Activated CD8-positive, alpha-beta T cell treated with anti-CD3 and anti-CD28 coated beads for 36 hours (primary cell): ENCODE data around the gene ARHGAP42. TPM values are rescaled to one million over a fixed set of nuclear protein-coding genes. Genes with fewer than 3 reads are reported as not detected.

Experiments used
- ATAC-seq: fragments of 200-7000 bp; cut with Tn5 transposase; one replicate; pipeline ENCODE4 v1.10.0; 2021; ENCODE audit warnings: mild to moderate bottlenecking, moderate library complexity
- CTCF ChIA-PET: fragments of 350-600 bp; sonication (Branson Sonifier 250); formaldehyde crosslinking; loops from one replicate; lab custom pipeline; 2021; ENCODE audit warnings: antibody characterized with exemption; lab: Charles Lee
- POLR2A ChIA-PET: fragments of 350-600 bp; sonication (Branson Sonifier 250); formaldehyde crosslinking; loops from one replicate; lab custom pipeline; 2021; ENCODE audit warnings: antibody characterized with exemption; lab: Charles Lee
- DNase-seq: peaks from one replicate; pipeline ENCODE4 v3.0.0-alpha.2; 2020
- H3K27ac Mint-ChIP-seq: one replicate; pipeline ENCODE4 v1.8.0; 2021; ENCODE audit warnings: mild to moderate bottlenecking, mixed read lengths
- H3K27me3 Mint-ChIP-seq: one replicate; pipeline ENCODE4 v1.8.0; 2021; ENCODE audit warnings: mixed read lengths
- H3K36me3 Mint-ChIP-seq: one replicate; pipeline ENCODE4 v1.8.0; 2021; ENCODE audit warnings: low read depth, mixed read lengths
- H3K4me1 Mint-ChIP-seq: one replicate; pipeline ENCODE4 v1.8.0; 2021; ENCODE audit warnings: low read depth, mixed read lengths
- H3K4me3 Mint-ChIP-seq: one replicate; pipeline ENCODE4 v1.8.0; 2021; ENCODE audit warnings: mild to moderate bottlenecking, moderate library complexity, mixed read lengths
- H3K9me3 Mint-ChIP-seq: one replicate; pipeline ENCODE4 v1.8.0; 2021; ENCODE audit warnings: mixed read lengths
- intact Hi-C: fragments of 100-400 bp; cut with micrococcal nuclease; formaldehyde crosslinking; loops from one replicate; pipeline ENCODE4 v1.10.0; 2022
- total RNA-seq, 2 experiments: library from RNA; stranded (reverse); gene quantifications; one replicate each; pipeline ENCODE4 v1.2.3, GENCODE V29; 2021
- TF ChIP-seq, protein P1 (sequence below): fragments of 200-600 bp; IDR thresholded peaks from one replicate; pipeline ENCODE4 v1.8.0; 2022; ENCODE audit warnings: antibody characterized with exemption, mild to moderate bottlenecking

ARHGAP42 gene
- total RNA-seq, 2 experiments from 2014 or later: 0.20 to 0.41 TPM

DNA sequence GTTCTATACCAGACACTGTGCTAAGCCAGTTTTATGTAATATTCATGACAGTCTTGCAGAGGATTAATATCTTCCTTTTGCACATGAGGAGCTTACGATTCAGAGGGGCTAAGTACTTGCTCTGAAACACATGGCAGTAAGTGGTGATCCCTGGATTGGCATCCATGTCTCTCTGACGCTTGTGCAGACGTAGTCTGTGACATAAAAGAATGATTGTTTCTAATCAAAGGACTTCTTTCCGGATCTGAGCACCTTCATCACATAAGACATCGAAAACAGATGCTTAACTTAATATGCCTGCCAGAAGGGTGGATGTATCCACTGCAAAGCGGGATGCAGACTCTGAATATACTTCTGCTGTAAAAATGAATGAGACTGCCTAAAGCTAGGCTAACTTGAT lies 74.8 kb downstream of the ARHGAP42 start:
- Mint-ChIP-seq H3K36me3 (no peaks in the 10 kb centered on the region), H3K4me1 (no peaks in the 10 kb centered on the region)
- CTCF ChIA-PET: no interaction called here

DNA sequence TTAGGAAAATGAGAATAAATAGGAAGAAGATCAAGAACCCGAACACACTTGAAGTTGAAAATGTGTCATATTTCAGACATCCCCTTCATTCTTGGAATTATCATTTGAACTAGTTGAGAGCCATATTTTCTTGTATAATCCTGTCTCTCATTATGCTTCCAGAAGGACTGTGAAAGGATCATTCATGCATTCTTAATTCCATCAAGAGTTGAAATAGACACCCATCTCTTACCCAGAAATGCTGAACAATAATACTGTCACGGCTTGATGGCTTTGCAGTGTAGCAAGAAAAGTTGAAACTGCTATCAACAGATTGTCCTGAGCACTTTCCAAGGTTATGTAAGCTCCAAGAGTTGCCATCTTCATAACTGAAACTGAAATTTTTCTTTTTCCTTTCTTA lies 79.7 kb downstream of the ARHGAP42 start:
- DNase-seq (no peak), ATAC-seq (no peak)
- intact Hi-C loops: no loop called here

More for the DNA sequence above, 74.8 kb downstream of the ARHGAP42 start:
- TF ChIP-seq, protein P1, sequence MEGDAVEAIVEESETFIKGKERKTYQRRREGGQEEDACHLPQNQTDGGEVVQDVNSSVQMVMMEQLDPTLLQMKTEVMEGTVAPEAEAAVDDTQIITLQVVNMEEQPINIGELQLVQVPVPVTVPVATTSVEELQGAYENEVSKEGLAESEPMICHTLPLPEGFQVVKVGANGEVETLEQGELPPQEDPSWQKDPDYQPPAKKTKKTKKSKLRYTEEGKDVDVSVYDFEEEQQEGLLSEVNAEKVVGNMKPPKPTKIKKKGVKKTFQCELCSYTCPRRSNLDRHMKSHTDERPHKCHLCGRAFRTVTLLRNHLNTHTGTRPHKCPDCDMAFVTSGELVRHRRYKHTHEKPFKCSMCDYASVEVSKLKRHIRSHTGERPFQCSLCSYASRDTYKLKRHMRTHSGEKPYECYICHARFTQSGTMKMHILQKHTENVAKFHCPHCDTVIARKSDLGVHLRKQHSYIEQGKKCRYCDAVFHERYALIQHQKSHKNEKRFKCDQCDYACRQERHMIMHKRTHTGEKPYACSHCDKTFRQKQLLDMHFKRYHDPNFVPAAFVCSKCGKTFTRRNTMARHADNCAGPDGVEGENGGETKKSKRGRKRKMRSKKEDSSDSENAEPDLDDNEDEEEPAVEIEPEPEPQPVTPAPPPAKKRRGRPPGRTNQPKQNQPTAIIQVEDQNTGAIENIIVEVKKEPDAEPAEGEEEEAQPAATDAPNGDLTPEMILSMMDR: no peak
- Mint-ChIP-seq H3K4me3 (no peak overlapping the region), H3K27ac (no peak overlapping the region), H3K9me3 (peaks cover 1% of the 10 kb centered on the region), H3K27me3 (peaks cover 2% of the 10 kb centered on the region)
- ATAC-seq: no peak
- intact Hi-C loops: no loop called here
- no peak for DNase-seq
- POLR2A ChIA-PET: no interaction called here

DNA sequence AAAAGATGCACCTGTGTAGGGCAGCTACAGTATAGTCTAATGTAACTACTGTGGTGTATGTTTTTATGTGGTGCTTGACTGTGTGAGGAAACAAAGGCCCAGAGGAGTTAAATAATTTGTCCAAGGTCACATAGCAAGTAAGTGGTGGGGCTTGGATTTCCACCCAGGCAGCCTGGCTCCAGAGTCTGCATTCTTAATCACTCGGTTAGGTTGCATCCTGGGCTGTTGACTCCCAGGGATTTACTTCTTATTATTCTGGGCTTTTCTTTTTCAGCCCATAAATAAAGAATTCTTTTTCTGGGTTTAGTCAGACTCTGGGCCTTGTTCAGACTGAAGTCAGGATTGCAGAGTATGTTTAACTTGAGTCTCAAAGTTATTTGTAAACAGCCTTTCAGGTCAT lies 82.1 kb downstream of the ARHGAP42 start:
- Mint-ChIP-seq H3K4me3 (no peak overlapping the region), H3K4me1 (no peaks in the 10 kb centered on the region), H3K9me3 (peaks cover 1% of the 10 kb centered on the region), H3K27ac (no peak overlapping the region), H3K27me3 (peaks cover 2% of the 10 kb centered on the region), H3K36me3 (no peaks in the 10 kb centered on the region)
- CTCF ChIA-PET: no interaction called here
- TF ChIP-seq, protein P1: no peak
- ATAC-seq (no peak), DNase-seq (no peak)
- intact Hi-C loops: no loop called here
- POLR2A ChIA-PET: no interaction called here

More for the DNA sequence above, 79.7 kb downstream of the ARHGAP42 start:
- peaks cover 1% of the 10 kb centered on the region for H3K9me3 Mint-ChIP-seq
- ChIA-PET CTCF (no interaction called here), POLR2A (no interaction called here)
- H3K4me3 Mint-ChIP-seq: no peak overlapping the region
- no peaks in the 10 kb centered on the region for H3K36me3 Mint-ChIP-seq
- TF ChIP-seq, protein P1: no peak
- no peaks in the 10 kb centered on the region for H3K4me1 Mint-ChIP-seq
- H3K27me3 Mint-ChIP-seq: peaks cover 2% of the 10 kb centered on the region
- no peak overlapping the region for H3K27ac Mint-ChIP-seq

DNA sequence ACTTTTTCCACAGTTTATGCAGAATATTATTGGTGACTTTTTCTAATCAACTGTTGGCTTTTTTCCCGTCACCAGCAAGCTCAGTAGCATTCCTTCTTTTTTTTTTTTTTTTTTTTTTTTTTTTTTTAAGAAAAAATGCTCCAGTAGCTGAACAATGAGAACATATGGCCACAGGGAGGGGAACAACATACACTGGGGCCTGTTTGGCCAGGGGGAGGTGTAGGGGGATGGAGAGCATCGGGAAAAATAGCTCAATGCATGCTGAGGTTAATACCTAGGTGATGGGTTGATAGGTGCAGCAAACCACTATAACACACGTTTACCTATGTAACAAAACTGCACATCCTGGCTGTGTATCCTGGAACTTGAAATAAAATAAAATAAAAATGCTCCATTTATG lies 82.5 kb downstream of the ARHGAP42 start:
- H3K27me3 Mint-ChIP-seq: peaks cover 2% of the 10 kb centered on the region
- no peaks in the 10 kb centered on the region for H3K4me1 Mint-ChIP-seq
- intact Hi-C loops: no loop called here
- no peak overlapping the region for H3K27ac Mint-ChIP-seq
- DNase-seq: no peak
- no peak overlapping the region for H3K4me3 Mint-ChIP-seq
- peaks cover 1% of the 10 kb centered on the region for H3K9me3 Mint-ChIP-seq
- no peaks in the 10 kb centered on the region for H3K36me3 Mint-ChIP-seq
- TF ChIP-seq, protein P1: no peak
- POLR2A ChIA-PET: no interaction called here
- ATAC-seq: no peak
- CTCF ChIA-PET: no interaction called here

DNA sequence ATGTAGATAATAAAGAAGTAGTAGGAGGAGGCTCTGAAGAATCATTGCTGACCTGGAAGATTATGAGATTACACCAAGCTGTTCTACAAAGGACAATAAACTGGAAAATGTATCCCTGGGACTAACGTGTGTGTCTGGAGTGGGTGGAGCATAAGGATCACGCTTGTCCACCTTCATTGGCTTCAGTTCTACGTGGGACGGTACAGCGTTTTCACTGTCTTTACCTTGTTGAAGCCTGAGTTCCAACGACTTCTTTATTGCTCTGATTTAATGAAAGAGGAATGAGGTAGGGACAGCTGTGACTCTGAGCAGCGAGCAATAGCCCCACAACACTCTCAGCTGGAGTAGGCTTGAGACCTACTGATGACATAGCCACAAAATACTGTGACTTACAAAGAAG lies 87.0 kb downstream of the ARHGAP42 start:
- Mint-ChIP-seq H3K9me3 (no peaks in the 10 kb centered on the region), H3K4me3 (no peak overlapping the region), H3K4me1 (no peaks in the 10 kb centered on the region), H3K27me3 (no peaks in the 10 kb centered on the region), H3K36me3 (no peaks in the 10 kb centered on the region), H3K27ac (no peak overlapping the region)
- DNase-seq (no peak), ATAC-seq (no peak)
- intact Hi-C loops: no loop called here
- CTCF ChIA-PET: no interaction called here
- POLR2A ChIA-PET: no interaction called here
- TF ChIP-seq, protein P1: no peak
